NOMO-1 treated with DMSO at 0.1 percent for 48 hours (cell line): ENCODE measurements around the gene PDE6A.

ENCODE experiments used
- DNase-seq: peaks from one replicate; lab custom pipeline; 2025; ENCODE audit not compliant: unreplicated experiment; lab: John Stamatoyannopoulos, UW

The PDE6A gene

DNA sequence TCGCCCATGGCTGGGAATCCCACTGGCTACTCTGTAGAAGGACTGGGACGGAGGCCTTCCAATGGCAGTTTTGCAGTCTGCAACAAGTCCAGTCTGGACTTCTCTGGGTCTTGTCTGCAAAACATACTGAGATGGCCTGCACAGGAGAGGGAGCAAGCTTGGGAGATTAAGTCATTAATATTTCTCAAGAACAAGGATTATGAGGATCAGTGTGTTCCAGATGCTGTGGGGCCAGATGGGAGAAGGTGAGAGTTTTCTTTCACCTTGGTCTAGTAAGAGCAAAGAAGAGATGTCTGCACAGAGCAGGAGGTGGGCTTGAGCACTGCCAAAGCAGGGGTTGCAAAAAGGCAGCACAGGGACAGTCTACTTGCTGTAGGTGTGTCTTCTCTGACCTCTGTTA lies at the start of gene PDE6A:
TSS of gene PDE6A (minus strand) at position 128 of the 400 bp plus-strand sequence. CDS start at position 8, 120 bp downstream.
- no peak for DNase-seq

DNA sequence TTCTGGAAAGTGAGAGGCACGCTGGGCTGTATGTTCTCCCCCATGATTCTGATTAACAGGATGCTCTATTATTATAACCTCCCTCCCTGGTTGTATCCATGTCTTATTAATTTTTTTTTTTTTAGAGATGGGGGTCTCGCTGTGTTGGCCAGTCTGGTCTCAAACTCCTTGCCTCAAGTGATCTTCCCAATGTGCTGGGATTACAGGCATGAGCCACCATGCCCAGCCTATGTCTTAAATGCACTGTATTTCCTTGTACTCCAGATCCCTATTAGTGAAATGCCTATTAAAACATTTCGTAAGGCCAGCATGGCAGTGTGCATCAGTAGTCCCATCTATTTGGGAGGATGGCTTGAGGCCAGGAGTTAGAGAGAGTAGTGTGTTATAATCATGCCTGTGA lies 48.9 kb upstream of the PDE6A start:
- no peak for DNase-seq

GRCh38 chr5:149990518-149991376 lies 46.2 kb upstream of the PDE6A start:
- peak; percentile 57 for DNase-seq

DNA sequence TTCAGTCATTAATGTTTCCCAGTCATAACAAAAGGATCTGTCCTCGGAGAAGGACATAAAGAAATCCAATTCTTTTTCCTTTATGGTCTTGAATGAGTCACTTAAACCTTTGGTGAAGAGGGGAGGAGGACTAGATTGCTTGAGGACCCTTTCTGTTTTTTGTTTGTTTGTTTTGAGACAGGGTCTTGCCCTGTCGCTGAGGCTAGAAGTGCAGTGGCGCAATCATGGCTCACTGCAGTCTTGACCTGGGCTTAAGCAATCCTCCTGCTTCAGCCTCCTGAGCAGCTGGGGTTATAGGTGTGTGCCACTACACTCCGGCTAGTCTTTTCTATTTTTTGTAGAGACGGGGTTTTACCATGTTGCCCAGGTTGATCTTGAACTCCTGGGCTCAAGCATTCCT lies 43.5 kb upstream of the PDE6A start:
- DNase-seq, result no peak

DNA sequence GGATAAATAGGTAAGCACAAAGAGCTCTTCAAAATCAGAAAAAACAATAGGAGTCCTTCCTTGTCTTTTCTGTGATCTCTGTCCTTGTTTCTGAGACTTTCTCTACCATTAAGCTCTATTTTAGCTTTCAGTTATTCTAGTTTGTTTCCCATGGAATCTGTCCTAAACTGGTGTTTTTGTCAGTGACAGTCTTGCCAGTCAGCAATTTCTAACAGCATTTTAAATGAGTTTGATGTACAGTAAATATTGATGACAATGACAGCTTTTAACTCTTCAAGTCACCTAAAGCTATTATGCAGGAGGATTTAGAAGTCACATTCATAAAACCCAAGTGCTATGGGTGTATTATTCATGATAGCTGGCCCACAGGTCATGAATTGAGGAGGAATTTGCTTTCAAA lies 37.9 kb upstream of the PDE6A start:
- DNase-seq, result no peak

DNA sequence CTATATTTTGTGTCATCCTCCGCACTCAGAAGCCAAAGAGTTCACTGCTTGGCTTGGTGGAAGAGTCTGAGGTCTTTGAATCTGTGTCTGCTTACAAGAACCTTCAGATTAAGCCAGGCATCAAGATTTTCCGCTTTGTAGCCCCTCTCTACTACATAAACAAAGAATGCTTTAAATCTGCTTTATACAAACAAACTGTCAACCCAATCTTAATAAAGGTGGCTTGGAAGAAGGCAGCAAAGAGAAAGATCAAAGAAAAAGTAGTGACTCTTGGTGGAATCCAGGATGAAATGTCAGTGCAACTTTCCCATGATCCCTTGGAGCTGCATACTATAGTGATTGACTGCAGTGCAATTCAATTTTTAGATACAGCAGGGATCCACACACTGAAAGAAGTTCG lies 36.6 kb upstream of the PDE6A start:
- no peak for DNase-seq

- no peak for DNase-seq
Measured at GRCh38 chr5:149979896-149980295, 35.3 kb upstream of the PDE6A start.

- no peak for DNase-seq
Measured at GRCh38 chr5:149975409-149975808, 30.8 kb upstream of the PDE6A start.

DNA sequence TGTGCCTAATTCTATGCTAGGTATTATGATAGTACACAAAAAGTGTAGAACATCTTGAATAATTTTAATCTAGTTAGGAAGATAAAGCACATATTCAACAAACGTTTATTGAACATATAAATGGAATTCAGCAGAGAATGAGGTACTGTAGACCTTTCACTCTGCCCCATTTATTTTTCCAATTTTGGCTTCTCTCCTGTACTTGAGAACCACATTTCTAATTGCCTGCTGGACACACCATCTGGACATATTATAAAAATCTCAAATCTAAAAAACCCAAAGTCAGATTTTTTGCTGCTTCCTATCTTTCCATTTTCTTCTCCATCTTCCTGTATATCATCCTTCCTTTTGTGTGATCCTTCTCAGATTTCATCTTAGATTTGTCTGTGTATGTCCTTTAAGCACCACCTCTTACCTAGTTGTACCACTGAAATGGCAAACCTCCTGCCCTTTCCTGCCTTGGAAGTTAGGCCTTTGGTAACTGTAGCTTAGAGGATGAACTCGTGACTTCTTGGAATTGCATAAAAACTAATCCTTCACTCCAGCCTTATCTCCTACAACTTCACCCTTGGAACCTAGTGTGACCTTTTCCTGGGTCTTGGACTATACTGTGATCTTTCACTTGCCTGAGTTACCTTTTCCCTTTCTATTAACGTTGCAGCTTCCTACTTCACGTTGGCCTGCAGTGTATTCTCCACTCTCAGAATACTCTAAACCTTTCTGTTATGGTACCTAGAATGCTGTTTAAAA lies 24.8 kb upstream of the PDE6A start:
- no peak for DNase-seq

DNA sequence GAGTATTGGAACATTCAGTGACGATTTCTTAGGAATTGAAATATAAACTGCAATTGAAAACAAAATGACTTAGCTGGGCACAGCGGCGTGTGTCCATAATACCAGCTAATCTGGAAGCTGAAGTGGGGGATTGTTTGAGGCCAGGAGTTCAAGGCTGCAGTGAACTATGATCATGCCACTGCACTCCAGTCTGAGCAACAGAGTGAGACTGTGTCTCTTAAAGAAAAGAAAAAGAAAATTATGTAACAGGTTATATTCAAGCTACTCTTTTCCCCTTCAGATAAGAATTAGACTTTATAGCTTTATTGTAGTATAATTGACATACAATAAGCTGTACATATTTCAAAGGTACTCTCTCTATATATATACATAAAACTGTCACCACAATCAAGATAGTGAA lies 22.4 kb upstream of the PDE6A start:
- DNase-seq, result no peak

GRCh38 chr5:149963729-149964128 lies 19.1 kb upstream of the PDE6A start:
- DNase-seq, result no peak

- DNase-seq, result no peak
Measured at GRCh38 chr5:149962601-149963300, 18.2 kb upstream of the PDE6A start.

DNA sequence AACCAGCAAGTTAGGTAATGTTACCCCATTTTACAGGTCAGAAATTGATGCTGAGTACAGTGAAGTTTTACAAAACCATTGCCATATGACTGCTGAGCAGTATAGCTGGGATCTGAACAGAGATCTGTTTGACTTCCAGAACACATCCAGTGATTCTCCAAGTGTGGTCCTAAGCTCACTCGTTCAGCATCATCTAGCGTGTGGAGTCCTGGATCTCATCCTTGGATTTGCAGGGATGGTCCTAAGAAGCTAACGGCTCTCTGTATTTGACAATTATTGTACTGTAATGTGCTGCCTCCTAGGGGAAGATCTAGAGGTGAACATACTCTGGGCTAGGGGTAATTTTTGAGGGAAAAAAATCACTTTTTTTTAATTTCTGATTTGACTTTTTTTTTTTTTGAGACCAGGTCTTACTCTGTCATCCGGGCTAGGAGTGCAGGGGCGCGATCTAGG lies 17.4 kb upstream of the PDE6A start:
- peak; percentile 13 for DNase-seq

DNA sequence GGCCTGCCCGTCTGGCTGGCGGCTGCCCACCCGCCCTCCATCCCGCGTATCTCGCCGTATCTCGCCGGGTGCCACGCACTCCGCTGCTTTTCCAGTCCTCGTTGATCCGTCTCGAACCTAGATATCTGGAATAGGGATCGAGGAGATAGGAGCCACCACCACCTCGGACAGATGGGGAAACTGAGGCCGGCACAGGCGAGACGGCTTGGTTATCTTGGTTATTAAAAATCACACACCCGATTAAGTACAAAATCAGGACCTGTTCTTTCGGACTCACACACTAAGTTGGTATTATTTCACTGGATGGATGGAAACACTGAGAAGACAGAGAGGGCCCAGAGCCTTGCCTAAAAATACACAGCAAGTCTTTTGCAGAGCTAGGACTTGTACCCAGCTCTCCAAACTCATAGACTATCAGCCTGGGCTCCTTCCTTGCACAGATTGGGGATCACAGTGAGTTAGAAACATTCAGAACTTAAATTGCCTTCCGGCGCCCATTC lies 16.6 kb upstream of the PDE6A start:
- no peak for DNase-seq

DNA sequence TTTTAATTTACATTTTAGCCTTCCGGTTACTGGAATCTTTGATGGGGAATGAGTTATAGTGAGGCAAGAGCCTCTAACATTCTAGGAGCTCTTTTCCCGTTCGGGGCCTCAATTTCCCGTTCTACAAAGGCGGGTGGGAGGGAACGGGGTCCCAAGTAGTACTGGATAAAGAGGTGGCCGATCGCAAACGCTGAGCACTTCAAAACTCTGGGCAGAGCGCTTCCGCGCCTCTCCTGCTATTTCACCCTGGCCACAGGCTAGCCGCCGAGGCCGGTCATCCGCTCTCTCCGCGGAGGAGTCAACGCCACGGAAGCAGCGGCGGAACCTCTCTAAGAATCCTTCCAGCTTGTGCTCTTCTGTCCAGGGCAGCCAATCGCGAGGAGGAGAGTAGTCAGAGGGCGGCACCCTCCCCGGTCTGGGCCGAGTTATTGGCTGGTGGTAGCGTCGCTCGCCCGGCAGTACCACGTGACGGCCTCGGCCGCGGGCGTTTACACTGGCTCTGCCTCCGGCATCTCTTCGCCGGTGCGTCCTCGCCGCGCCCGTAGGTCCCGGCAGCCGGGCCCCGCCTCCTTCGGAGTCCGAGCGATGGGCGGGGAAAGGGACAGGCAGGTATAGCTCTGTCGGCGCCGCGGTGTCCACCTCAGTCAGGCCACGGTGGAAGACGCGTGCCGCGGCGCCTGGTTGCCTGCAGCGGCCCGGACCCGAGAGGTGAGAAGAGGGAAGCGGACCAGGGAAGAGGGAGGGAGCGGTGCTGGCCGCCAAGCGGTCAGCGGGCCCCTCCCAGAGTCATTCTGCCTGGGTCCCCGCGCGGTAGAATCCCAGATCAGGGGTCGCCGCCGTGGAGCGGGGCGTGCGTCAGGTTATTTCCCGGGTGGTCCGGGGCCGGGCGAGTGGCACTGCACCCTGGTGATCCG lies 15.9 kb upstream of the PDE6A start, which contains the start of gene SLC26A2:
TSS of gene SLC26A2 (plus strand) at position 487 of the 914 bp plus-strand sequence. CDS start 16,895 bp downstream, outside the sequence.
- DNase-seq, result peak; percentile 99

DNA sequence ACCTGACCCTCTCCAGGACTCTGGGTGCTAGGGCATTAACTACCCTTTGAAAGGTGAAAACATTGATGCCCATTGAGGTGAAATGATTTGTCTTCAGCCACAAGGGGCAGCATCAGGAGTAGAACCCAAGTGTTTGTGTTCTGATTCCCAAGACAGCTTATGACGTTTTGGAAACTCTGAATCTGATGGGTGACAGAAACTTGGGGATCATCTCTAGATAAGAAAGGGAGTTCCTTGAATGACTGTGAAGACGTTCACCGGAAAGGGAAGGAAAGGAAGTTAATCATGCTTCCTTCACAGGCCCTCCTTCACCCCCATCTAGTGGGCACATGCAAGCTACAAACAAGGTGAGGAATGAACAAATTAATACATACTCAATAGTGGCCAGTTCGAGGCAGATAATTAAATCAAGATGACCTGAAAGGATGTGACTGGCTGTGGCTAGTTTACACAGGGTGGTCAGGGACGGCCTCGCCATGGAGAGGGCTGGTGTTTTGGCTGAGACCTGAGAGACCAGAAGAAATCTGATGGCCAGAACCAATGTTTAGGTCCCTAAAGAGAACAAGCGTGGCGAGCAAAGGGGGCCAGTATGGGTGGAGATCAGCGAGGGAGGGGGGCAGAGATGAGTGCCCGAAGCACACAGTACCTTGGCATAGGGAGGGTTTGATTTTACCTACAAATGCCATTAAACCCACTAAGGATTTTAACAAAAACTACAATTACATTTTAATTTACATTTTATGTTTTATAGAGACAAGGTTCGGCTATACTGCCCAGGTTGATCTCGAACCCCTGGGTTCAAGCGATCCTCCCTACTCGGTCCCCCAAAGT lies 15.0 kb upstream of the PDE6A start:
- peak; percentile 66 for DNase-seq

DNA sequence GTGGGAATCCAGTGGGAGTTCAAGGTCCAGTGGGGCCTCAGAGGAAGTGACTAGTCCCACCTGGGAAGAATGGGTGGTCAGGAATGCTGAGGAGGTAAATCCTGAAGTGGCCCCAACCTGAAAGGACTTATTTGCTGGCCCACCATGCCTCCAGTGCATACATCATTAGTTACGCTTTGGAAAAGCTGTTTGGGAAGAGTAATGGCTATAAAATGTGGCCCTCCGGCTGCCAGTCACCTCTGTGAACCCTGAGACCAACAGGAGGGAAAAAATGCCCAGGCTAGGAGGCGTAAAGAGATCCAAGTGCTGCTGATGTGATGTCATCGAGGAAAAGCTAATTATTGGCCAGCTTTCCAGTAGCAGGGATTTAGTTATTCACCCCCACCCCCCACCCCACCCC lies 13.3 kb upstream of the PDE6A start:
- no peak for DNase-seq

DNA sequence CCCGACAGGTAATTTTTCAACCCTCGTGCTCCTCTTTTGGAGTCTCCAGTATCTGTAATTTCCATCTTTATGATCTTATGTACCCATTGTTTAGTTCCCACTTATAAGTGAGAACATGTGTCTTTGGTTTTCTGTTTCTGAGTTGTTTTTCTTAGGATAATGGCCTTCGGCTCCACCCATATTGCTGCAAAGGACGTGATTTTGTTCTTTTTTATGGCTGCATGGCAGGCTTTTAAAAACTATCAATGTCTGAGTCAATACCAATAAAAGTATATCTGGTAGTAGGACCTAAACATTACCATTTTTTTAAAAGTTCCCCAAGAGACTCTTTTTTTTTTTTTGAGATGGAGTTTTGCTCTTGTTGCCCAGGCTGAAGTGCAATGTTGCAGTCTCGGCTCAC lies 12.1 kb upstream of the PDE6A start:
- DNase-seq, result no peak

- no peak for DNase-seq
Measured at GRCh38 chr5:149954798-149955197, 10.2 kb upstream of the PDE6A start.
